ENCODE data around the gene APBA2.
A peak's percentile ranks its signal among the peaks of the same experiment; 100 is the strongest.
"Not testable (repeated sequence)": the region's sequence is repeated elsewhere in the genome, so short reads cannot be mapped to it uniquely, and the experiment has no call there.

Gene APBA2

DNA sequence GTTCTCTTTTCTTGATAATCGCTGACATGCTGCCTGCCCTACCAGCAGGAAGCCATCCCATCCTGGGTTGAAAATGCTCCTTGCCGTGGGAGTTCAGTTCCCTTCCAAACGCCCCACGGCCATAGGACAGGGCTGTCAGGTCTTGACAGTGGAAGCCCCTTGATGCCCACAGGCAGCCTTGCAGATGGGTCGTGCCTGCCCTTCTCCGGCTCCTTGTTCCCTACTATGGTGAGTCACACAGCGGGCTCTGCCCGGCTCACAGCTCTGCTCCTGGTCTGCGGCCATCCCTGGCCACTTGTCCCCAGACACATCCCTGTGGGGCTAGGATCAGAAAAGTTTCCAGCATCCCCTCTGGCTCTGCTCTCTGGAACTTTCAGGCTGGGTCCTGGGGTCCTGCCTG is 6.2 kb upstream of the APBA2 start:
- no peak for DNase-seq

DNA sequence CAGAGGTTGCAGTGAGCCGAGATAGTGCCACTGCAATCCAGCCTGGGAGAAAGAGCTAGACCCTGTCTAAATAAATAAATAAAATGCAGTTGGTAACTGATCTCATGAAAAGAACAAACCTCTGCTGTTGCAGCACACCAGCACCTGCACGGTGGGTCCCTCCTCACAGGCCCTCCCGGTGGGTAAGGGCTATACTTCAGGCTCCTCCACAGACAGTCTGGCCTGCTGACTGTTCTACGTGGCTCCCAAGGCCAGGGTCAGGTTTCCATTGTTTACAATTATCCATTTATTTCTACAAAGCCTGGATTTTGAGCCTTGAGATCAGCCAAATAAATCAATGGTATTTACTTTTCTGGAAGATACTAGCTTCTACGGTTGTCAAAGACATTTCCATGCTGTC is 5.1 kb upstream of the APBA2 start:
- no peak for DNase-seq

DNA sequence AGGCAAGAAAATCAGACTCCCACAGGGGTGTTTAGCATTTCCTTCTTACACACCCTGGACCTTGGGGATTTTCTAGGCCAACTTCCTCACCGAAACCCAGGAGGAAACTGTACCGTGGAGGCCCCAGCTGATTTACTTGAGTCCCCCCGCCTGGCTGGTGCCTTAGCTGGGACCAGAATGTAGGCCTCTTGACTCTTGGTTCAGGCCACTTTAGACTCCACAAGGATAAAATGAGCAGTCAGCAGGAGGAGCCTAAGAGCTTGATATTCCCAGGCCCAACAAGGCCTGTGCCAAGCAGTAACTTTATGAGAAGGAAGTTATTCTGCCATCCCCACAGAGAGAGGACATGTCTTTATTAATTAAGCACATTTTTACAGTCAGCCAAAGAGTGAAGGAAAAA is 4.6 kb upstream of the APBA2 start:
- no peak for DNase-seq

DNA sequence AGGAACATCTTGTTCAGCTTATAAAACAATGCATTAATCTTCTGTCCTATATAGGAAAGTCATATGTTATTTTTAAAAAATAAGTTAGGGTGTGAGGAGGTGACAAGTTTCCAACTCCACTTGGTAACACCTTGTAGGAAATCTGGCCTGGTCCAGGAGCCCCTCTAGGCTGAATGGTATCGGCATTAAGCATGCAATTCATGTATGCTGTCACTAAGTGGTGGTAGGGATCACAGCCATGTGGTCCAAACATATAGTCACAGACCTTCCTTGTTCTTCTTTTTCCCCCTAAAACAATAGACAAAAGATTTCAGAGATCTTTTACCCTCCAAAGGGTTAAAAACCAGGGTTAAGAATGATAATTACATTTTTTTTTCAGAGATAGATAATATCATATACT is 4.2 kb upstream of the APBA2 start:
- DNase-seq = no peak

DNA sequence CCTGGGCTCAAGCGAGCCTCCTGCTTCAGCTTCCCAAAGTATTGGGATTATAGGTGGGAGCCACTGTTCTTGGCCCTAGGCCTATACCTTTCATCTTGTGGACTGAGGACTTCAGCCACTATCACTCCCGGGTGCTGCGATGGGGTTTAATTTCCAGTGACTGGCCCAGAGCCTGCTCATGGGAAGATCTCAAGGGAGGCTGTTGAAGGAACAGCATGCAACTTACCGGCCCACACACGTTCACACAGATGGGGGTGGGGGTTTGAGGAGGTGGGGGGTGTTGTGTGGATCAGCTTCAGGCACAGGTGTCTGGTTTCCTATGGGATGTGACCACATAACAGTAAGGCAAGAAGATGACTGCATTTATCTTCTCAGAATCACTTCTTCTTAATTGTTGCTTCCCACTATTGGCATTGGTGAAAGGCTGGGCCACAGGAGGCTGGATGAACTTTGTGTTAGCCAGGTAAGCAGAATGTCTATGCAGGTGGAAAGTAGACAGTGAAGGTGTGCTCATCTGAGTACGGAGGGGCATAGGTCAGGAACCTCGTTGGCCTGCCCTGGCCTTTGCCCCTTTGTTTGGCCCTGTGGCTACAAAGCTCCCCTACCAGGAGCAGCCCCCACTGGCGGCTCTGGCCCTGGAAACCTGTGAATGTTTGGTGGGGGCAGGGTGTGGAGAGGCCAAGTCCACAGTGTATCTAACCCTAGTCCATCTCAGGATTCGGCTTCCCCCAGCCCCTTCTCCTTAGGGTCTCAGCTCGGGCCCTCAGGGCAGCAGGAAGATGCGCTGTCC is 1.4 kb upstream of the APBA2 start:
- DNase-seq = no peak

DNA sequence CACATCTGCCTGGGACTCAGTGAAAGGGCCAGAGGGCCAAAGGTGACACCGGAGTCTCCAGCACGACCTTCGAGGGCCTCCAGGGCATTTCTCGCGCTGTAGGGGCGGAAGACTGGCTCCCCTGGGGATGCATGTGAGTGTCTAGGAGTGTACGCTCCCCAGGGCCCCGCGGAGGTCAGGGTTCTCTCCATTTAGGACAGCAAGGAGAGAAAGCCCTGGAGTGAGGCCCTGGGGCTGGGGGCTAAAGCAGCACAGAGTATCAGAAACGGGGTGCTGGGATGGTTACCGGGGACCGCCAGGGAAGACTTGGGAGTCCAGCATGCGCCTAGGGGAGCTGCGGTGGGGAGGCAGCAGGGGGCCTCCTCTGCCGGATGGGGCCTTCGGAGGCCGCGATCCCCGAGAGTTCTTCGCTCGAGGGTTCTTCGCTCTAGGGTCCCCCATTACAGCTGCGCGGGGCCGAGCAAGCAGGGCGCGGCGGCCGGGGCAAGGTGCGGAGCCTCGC is 595 bp upstream of the APBA2 start:
- no peak for DNase-seq

DNA sequence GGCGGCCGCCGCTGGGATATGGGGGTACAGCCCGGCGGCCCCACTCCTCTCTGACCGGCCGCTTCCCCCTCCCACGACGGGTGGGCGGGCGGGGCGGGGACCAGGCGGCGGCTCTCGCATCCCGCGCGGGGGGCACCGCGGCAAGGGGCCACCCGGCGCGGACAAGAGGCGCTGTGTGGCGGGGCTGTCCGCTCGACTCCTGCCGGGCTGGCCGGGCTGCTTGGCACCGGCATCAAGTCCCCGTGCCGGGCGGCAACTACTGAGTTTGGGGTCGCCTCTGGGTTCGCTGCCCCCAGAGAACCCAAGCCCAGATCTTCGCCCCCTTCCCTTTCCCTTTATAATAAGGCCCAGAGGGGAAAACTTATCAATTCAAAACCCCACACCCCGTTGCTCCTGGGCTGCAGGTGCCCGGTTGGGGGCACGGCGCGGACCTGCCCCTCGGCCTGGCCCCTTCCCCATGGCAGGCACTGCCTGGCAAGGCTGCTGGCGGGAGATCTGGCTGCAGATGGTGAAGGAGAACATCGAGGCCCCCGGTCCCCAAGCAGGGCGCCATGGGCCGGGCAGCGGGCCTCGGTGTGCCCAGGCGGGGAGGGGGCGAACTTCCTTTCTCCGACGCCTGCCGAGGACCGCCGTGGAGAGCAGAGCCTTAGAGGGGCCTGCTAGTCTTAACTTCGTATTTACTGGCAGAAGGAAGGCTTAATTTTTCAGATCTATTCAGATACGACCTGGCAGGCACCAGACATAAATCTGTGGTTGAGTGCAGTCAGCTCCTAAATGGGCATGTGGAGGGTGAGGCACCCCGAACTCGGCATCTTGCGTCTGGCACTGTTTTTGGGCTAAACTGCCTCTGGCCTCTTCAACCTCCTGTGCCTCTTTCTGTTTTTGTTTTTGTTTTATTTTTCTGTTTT is 911 bp downstream of the APBA2 start:
- no peak for DNase-seq

DNA sequence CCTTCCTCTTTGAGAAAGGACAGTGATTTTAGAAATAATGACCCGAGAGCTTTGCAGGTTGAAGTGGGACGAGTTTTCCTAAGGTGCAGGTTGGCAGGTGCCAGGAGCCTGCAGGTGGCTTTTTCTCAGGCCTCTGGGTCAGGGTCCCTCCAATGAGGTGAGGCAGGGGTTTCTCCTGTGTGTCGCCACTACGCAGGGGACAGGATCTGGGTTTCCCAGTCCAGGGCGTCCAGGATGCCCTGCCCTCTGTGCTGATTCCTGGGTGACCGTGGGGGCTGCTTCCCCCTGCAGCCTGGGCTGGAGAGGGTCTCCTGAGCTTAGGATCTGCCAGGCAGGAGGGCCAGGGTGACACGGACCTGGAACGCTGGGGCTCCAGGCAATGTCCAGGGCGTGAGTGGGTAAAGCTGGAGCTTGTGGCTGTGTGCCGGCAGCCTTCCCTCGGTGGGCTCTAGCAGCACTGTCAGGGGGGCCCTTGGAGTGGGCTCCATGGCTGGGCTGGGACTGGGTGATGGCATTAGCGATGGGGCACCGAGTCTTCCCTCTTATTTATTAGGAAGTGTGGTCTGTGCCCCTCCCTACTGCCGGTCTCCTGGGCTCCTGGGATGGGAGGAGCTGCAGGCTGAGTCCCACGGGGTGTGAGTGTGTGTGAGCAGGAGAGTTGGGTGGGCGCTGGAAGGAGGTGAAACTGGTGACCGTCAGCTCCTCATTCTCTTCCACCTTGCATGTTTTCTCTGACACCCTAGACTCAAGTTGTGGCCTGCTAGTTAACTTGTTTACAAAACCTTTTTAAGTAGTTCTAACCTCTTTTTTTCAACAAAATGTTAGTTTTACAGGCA is 1.8 kb downstream of the APBA2 start:
- no peak for DNase-seq

DNA sequence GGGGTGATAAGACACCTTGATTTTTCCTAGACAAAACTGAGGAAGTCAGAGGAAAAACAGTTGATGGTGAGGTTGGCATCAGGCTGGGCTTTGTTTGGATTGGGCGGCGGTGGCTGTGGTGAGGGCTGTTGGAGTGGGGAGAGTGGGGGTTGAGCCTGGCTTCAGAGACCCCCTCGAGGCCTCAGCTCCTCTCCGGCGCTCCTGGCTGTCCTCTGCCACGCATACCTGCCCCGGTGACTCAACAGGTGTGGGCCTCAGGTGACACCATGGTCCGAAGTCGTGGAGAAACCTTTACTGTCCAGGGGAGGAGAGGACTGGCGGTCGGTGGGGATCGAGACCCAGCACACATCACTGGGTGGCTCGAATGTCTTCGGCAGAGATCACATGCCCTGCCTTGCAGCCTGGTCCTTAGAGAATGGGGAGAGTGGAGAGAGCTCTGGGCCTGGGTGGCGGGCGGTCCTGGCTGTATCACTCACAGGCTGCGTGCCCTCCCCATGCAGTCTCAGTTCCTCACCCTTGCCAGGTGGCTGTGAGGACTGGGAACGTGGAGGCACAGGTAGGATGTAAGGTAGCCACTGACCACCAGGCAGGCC is 2.6 kb downstream of the APBA2 start:
- no peak for DNase-seq

DNA sequence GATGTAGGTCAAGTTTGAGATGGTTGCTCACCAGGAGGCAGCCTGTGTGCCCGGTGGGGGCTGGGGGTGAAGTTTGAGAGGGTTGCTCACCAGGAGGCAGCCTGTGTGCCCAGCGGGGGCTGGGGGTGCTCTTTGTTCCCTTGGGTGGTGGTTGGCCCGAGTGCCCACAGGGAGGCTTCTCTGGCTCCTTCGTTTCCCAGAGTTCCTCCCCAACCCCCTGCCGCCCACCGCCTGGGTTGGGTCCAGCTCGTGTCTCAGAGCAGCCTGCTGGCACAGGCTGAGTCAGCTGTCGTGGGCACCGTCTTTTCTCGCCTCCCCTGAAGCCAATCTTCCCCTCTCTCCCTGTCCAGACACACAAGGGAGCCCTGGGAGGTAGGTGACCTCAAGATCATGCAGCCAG is 3.1 kb downstream of the APBA2 start:
- no peak for DNase-seq

DNA sequence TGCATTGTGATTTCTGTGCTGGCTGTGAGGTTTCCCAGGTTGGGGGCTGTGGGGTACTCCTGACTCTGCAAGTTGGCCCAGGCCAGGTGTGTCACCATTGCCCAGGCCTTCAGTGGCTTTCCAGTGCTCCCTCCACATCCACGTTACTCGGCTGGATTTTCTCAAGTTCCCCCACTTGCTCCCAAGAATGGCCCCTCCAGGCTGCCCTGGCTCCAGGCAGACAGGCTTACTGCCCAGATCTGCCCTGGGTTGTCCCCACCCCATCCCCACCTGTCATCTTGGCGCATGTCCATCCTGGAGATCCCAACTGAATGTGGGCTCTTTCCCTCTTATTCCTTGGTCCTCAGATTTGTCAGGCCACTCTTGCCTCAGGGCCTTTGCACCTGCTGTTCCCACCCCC is 3.6 kb downstream of the APBA2 start:
- no peak for DNase-seq

DNA sequence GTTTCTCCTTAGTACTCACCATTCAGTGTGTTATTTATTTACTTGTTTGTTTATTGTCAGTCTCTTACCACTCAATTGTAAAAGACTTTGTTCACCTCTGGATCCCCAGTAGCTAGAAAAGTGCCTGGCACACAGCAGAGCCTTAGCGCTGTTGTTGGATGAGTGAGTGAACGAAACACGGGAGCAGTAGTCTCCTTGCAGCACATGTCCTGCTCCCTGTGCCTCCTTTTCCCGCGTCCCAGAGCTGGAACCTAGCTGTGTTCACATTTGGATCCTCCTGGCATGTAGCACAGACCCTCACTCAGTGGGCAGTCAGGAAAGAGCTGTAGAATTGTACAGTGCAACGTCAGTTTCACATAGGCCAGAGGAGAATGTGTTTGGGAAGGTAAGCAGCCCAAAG is 4.1 kb downstream of the APBA2 start:
- DNase-seq = not testable (repeated sequence)

DNA sequence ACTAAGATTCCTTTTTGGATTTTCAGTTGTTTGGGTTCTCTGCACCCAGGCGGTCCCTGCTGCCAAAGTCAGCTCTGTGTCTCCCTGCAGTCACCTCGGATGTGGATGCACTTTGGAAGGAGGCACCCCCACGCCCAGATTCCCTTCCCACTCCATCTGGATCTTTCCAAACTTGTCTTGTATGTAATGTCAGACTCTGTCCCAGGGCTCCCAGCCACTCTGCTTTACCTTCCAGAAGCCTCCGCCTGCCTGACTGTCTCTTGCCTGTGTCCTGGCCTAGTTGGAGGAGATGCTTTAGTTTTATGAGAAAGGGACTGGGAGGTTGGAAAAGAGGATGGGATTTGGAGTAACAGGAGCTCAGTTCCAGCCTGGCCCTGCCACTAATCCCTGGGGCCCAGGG is 4.5 kb downstream of the APBA2 start:
- DNase-seq = not testable (repeated sequence)

DNA sequence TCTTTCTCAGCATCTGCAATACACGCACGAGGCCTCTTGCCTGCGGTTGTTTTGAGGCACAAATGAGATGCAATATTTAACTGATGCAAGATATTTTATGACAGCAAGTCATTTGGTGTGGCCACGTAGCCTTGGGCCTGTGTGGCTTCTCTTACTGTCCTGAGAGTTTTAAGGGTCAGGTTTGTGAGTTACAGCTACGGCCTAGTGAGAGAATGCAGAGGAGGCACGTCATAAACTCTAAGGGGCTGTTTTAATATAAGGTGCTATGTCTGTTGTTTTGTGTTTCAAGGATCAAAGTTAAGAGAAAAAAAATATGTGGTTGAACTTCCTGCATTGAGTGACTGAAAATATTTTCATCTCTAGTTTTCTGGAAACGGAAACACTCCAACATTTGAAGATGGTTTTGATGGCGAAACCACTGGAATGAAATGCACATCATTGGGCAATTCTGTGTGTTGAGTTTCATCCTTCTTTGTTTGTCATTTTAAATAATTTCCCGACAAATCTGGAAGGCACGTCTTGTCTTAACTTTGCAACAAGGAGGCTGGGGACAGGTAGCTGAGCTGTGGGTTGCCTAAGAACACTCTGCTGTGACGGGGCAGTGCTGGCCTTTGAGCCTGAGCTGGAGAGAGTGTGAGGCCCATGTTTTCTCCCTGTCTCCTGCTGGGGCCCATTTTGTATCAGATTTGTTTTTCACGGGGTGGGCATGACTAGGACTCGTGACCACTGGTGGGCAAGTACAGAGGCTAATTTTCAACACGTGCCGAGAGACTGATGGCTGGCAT is 5.1 kb downstream of the APBA2 start:
- DNase-seq = no peak

DNA sequence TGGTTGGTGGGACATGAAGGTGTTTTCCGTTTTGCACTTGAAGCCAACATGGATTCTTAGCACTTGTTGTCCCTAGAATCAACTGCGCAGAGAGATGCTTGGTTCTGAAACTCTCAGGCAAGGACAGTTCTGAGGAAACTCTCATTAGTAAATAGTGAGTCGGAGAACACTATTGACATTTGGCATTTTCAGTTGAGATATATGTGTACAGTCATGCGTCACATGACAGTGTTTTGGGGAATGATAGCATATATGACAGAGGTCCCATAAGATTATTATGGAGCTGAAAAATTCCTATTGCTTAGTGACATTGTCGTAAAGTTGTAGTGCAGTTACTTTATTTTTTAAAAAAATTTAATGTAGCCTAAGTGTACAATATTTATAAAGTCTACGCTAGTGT is 5.8 kb downstream of the APBA2 start:
- no peak for DNase-seq

DNA sequence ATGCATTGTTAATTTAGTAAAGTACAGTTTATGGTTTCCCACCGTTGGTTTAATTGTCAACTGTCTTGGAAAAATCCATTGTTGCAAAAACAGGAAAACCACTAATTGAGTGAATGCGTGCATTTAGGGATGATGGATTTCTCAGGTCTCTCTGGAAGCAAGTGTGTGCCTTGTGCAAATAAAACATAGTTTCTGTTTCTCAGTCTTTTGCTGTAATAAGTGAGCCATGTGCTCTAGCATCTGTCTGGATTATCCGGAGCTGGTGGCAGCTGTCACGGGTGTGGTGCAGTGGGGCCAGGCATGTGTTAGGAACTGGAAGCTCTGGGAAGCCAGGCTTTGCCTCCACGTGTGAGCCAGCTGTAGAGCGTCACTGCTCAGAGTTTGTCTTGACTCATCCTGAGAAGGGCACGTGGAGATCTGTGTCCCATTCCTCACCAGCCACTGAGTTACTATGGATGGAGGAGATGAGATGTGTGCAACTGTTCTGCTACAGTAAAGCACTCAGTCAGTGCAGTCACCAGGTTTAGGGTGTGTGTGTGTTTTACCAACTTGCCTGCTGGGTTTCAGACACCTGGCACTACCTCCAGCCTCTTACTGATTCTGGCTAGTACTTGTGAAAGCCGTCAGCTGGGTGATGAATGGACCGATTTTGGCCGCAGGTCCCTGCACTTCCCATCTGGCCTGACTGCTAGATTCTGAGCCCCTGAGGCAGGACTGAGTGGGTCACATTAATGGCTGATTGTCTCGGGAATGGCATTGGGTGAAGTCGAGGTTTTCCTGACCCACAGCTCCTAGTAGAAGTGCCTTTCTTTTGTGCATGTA is 7.2 kb downstream of the APBA2 start:
- peak; percentile 42 for DNase-seq

DNA sequence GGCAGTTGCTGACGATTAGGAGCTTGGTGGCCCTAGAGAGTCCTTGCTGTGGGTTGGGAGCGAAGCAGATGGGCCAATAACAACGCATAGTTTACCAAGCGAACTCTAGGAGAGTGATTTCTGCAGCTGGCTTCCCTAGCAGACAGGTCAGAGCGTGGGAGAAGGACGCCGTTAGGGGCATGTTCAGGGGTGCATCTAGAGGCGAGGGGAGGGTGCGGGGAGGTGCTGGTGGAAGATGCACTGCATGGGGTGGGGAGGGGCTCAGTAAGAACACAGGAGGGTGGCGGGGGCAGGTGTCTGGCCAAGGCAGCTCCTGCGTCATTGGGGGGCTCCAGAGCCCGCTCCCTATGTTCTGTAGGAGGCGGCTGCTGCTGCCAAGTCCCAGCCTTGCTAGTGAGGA is 8.9 kb downstream of the APBA2 start:
- no peak for DNase-seq

DNA sequence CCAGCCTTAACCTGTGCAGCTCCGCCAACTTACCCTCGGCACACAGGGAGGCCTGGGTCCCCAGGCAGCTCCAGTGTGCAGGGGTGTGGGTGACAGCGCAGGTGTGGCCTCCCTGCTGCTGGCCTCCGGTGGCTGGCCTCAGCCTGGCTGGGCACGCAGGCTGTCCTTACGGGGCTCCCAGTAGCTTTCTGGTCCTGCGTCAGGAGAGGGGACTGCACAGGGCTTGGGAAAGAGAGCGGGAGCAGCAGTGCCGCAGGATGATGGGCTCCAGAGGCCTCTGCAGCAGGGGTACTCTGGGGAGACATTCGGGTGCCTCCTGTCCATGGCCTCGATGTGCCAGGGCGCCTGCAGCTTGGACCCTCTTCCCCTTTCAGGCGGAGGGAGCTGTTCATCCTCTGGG is 9.4 kb downstream of the APBA2 start:
- DNase-seq = no peak

DNA sequence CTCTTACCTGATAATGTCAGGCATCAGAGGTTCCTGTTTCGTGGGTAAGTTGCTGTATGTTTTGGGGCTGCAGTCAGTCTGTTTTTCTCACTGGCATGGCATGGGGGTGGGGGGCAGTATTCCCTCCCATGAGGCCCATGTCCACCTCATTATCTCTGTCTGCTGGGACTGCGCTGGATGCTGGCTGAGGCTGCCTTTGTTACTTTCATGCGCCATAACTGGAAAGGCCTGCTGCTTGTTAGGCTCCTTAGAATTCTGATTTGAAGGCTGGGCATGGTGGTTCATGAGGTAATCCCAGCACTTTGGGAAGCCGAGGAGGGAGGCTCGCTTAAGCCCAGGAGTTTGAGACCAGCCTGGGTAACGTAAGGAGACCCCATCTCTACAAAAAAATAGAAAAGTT is 9.8 kb downstream of the APBA2 start:
- no peak for DNase-seq

DNA sequence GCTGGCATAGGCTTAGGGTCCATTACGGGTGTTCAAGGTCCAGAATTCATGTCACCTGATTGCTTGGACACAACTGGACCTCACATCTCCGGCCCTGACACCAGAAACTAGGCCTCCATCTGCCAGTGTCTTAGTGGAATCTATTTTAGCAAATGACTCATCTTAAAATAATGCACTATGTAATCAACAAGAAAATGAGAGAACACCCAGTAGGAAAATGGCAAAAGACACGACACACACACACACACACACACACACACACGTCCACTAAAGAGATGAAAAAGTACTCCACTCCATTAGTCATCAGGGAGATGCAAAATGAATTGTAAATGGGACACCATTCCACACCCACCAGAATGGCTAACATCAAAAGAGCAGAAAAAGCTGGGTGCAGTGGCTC is 11.2 kb downstream of the APBA2 start:
- DNase-seq = no peak
